ENCODE data around the gene TTC4. TPM values are rescaled to one million over a fixed set of nuclear protein-coding genes. Genes with fewer than 3 reads are reported as not detected.

TTC4 gene
- total RNA-seq, 4 donors from 2014 or later = 14.6 to 29.7 (median 20.8) TPM

GRCh38 chr1:54763816-54764132, 48.1 kb downstream of the TTC4 start:
- peak overlapping the region in 3 of 4 donors; percentile 62 to 80 (median 75) for H3K27ac ChIP-seq
- no peaks in the 10 kb centered on the region for H3K9me3 ChIP-seq
- WGBS, 2 donors = 1 to 2% methylated on average over 11 of the region's 11 CpGs
- no peaks in the 10 kb centered on the region for H3K27me3 ChIP-seq
- peaks cover 0 to 21% (median 6%) of the 10 kb centered on the region in 4 donors for H3K4me1 ChIP-seq
- no peak for DNase-seq (ENCODE audit: low spot score in 2 of 2)
- TF ChIP-seq POLR2A (IDR thresholded peaks at IDR 0.05) (no peak), EP300 (IDR thresholded peaks at IDR 0.05) (no peak), CTCF (IDR thresholded peaks at IDR 0.05) (no peak)
- H3K4me3 ChIP-seq = peak overlapping the region; percentile 59 to 78 (median 68)
- H3K36me3 ChIP-seq = peaks cover 0 to 6% (median 0%) of the 10 kb centered on the region in 3 donors

- peak within 1 kb of the TSS in 3 of 4 donors; percentile 69 to 85 (median 80) for H3K27ac ChIP-seq
- WGBS, 2 donors = 1% methylated on average over 53 to 55 of the region's 57 CpGs
- no peaks in the 10 kb centered on the region for H3K27me3 ChIP-seq
- H3K4me1 ChIP-seq = peaks cover 0 to 21% (median 6%) of the 10 kb centered on the region in 4 donors
- TF ChIP-seq POLR2A (IDR thresholded peaks at IDR 0.05) = peak; percentile 55 to 63
- peak in 2 of 5 experiments; percentile 10 to 39 for TF ChIP-seq CTCF (IDR thresholded peaks at IDR 0.05)
- peak; percentile 88 to 99 for TF ChIP-seq EP300 (IDR thresholded peaks at IDR 0.05)
- H3K36me3 ChIP-seq = peaks cover 0 to under 1% (median 0%) of the 10 kb centered on the region in 3 donors
- H3K9me3 ChIP-seq = no peaks in the 10 kb centered on the region
- peak within 1 kb of the TSS; percentile 59 to 78 (median 68) for H3K4me3 ChIP-seq
- DNase-seq (ENCODE audit: low spot score in 2 of 2) = peak; percentile 93 to 94
Measured at GRCh38 chr1:54764133-54764921, 48.7 kb downstream of the TTC4 start, which contains the start of gene PARS2. TSS of gene PARS2 (minus strand) at chr1:54764523. CDS start at chr1:54759161, 5,362 bp downstream.

- TF ChIP-seq CTCF (IDR thresholded peaks at IDR 0.05) (no peak), POLR2A (IDR thresholded peaks at IDR 0.05) (no peak), EP300 (IDR thresholded peaks at IDR 0.05) (no peak)
- H3K36me3 ChIP-seq = no peaks in the 10 kb centered on the region
- DNase-seq (ENCODE audit: low spot score in 2 of 2) = no peak
- H3K9me3 ChIP-seq = no peaks in the 10 kb centered on the region
- 59 to 63% methylated on average over 13 of the region's 13 CpGs for WGBS, 2 donors
- H3K4me3 ChIP-seq = peak overlapping the region; percentile 17 to 69 (median 62)
- H3K4me1 ChIP-seq = peaks cover 0 to 21% (median 6%) of the 10 kb centered on the region in 4 donors
- H3K27me3 ChIP-seq = no peaks in the 10 kb centered on the region
- H3K27ac ChIP-seq = peak overlapping the region in 3 of 4 donors; percentile 69 to 85 (median 80)
Measured at GRCh38 chr1:54764922-54765561, 49.4 kb downstream of the TTC4 start.

GRCh38 chr1:54766726-54767125, 51.1 kb downstream of the TTC4 start:
- H3K36me3 ChIP-seq = no peaks in the 10 kb centered on the region
- no peaks in the 10 kb centered on the region for H3K9me3 ChIP-seq
- no peak for DNase-seq (ENCODE audit: low spot score in 2 of 2)
- H3K27me3 ChIP-seq = no peaks in the 10 kb centered on the region
- no peak overlapping the region for H3K27ac ChIP-seq
- no peak overlapping the region for H3K4me3 ChIP-seq
- WGBS, 2 donors = 11 to 28% methylated on average over 4 of the region's 4 CpGs
- TF ChIP-seq EP300 (IDR thresholded peaks at IDR 0.05) (no peak), CTCF (IDR thresholded peaks at IDR 0.05) (no peak), POLR2A (IDR thresholded peaks at IDR 0.05) (no peak)
- peaks cover 0 to 21% (median 6%) of the 10 kb centered on the region in 4 donors for H3K4me1 ChIP-seq

DNA sequence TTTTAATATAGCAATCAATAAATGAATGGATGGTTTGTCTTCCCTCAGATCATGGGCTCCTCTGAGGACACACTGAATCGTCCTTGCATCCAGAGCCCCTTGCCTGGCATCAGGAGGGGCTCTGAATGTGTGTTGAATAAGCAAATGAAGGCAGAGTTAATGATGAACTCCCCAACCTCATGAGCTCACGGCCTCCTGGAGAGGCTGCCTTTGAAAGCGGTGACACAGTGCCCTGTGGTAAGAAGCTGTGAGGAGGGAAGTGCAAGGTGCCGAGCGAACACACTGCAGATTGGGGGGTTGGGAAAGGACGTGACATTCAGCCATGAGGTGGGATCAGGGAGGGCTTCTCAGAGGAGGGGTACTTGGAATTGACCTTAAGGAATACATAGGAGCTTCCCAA, 51.9 kb downstream of the TTC4 start:
- H3K27ac ChIP-seq = no peak overlapping the region
- H3K9me3 ChIP-seq = no peaks in the 10 kb centered on the region
- DNase-seq (ENCODE audit: low spot score in 2 of 2) = no peak
- no peaks in the 10 kb centered on the region for H3K27me3 ChIP-seq
- WGBS, 2 donors = 58 to 60% methylated on average over 6 of the region's 6 CpGs
- no peak overlapping the region for H3K4me3 ChIP-seq
- H3K4me1 ChIP-seq = peaks cover 0 to 19% (median 6%) of the 10 kb centered on the region in 4 donors
- H3K36me3 ChIP-seq = no peaks in the 10 kb centered on the region
- TF ChIP-seq EP300 (IDR thresholded peaks at IDR 0.05) (no peak), CTCF (IDR thresholded peaks at IDR 0.05) (no peak), POLR2A (IDR thresholded peaks at IDR 0.05) (no peak)

Data from tibial nerve (tissue), 4 donors.